HUES48 (cell line): ENCODE data around the gene SUV39H1.

Source experiments
- H3K27ac ChIP-seq: one replicate; pipeline ENCODE4 v1.7.0; 2013; ENCODE audit warnings: low read depth, low read length, inconsistent platforms
- H3K27me3 ChIP-seq: 2 replicates; pipeline ENCODE4 v1.6.1; 2013; ENCODE audit warnings: mild to moderate bottlenecking, low read length; ENCODE audit not compliant: control insufficient read depth, insufficient read depth
- H3K36me3 ChIP-seq: 2 replicates; pipeline ENCODE4 v1.6.1; 2013; ENCODE audit warnings: low read length; ENCODE audit not compliant: control insufficient read depth, insufficient read depth
- H3K4me1 ChIP-seq: 2 replicates; pipeline ENCODE4 v1.6.1; 2013; ENCODE audit warnings: mild to moderate bottlenecking, low read length; ENCODE audit not compliant: control insufficient read depth, insufficient read depth
- H3K4me3 ChIP-seq: 2 replicates; pipeline ENCODE4 v1.5.1; 2013; ENCODE audit warnings: mild to moderate bottlenecking, low read depth, low read length
- H3K9ac ChIP-seq: 2 replicates; pipeline ENCODE4 v1.6.1; 2013; ENCODE audit warnings: mild to moderate bottlenecking, low read depth, low read length, moderate library complexity
- H3K9me3 ChIP-seq: 2 replicates; pipeline ENCODE4 v1.6.1; 2013; ENCODE audit warnings: low read length; ENCODE audit not compliant: control insufficient read depth, insufficient read depth

Gene SUV39H1

GRCh38 chrX:48702032-48702431 is 5.5 kb downstream of the SUV39H1 start:
- peaks cover 14% of the 10 kb centered on the region; the same call in 1 of the 2 replicates for H3K4me1 ChIP-seq
- peaks cover 47% of the 10 kb centered on the region for H3K9me3 ChIP-seq
- H3K27ac ChIP-seq, result no peak overlapping the region
- H3K36me3 ChIP-seq, result peaks cover 52% of the 10 kb centered on the region
- H3K27me3 ChIP-seq, result no peaks in the 10 kb centered on the region
- no peak overlapping the region for H3K9ac ChIP-seq
- no peak overlapping the region for H3K4me3 ChIP-seq

GRCh38 chrX:48702716-48703115 is 6.2 kb downstream of the SUV39H1 start:
- H3K4me1 ChIP-seq, result peaks cover 13% of the 10 kb centered on the region; the same call in 1 of the 2 replicates
- H3K9ac ChIP-seq, result no peak overlapping the region
- H3K4me3 ChIP-seq, result no peak overlapping the region
- H3K9me3 ChIP-seq, result peaks cover 50% of the 10 kb centered on the region
- no peak overlapping the region for H3K27ac ChIP-seq
- peaks cover 56% of the 10 kb centered on the region for H3K36me3 ChIP-seq
- no peaks in the 10 kb centered on the region for H3K27me3 ChIP-seq

- peaks cover 11% of the 10 kb centered on the region; the same call in 1 of the 2 replicates for H3K4me1 ChIP-seq
- no peak overlapping the region for H3K9ac ChIP-seq
- peaks cover 59% of the 10 kb centered on the region for H3K36me3 ChIP-seq
- peaks cover 51% of the 10 kb centered on the region for H3K9me3 ChIP-seq
- H3K4me3 ChIP-seq, result no peak overlapping the region
- no peak overlapping the region for H3K27ac ChIP-seq
- H3K27me3 ChIP-seq, result no peaks in the 10 kb centered on the region
Measured at GRCh38 chrX:48703228-48703627, 6.7 kb downstream of the SUV39H1 start.

- Histone ChIP-seq H3K27ac (no peak overlapping the region), H3K36me3 (peaks cover 59% of the 10 kb centered on the region), H3K9me3 (peaks cover 54% of the 10 kb centered on the region), H3K27me3 (no peaks in the 10 kb centered on the region), H3K4me1 (peaks cover 6% of the 10 kb centered on the region; the same call in 1 of the 2 replicates), H3K4me3 (no peak overlapping the region), H3K9ac (no peak overlapping the region)
Measured at GRCh38 chrX:48703642-48704481, 7.3 kb downstream of the SUV39H1 start.

- no peaks in the 10 kb centered on the region for H3K4me1 ChIP-seq
- H3K9ac ChIP-seq, result no peak overlapping the region
- H3K27ac ChIP-seq, result no peak overlapping the region
- no peak overlapping the region for H3K4me3 ChIP-seq
- peaks cover 41% of the 10 kb centered on the region for H3K36me3 ChIP-seq
- H3K9me3 ChIP-seq, result peaks cover 62% of the 10 kb centered on the region
- no peaks in the 10 kb centered on the region for H3K27me3 ChIP-seq
Measured at GRCh38 chrX:48705871-48706270, 9.3 kb downstream of the SUV39H1 start.

- Histone ChIP-seq H3K36me3 (peaks cover 8% of the 10 kb centered on the region; the same call in 1 of the 2 replicates), H3K9ac (no peak overlapping the region)
Measured at GRCh38 chrX:48709522-48710112, 13.1 kb downstream of the SUV39H1 start.

GRCh38 chrX:48711162-48711928 is 14.8 kb downstream of the SUV39H1 start:
- Histone ChIP-seq H3K4me1 (no peaks in the 10 kb centered on the region), H3K9ac (no peak overlapping the region), H3K36me3 (peaks cover 8% of the 10 kb centered on the region; the same call in 1 of the 2 replicates), H3K4me3 (no peak overlapping the region), H3K9me3 (peaks cover 71% of the 10 kb centered on the region), H3K27ac (no peak overlapping the region), H3K27me3 (peaks cover 6% of the 10 kb centered on the region; the same call in 1 of the 2 replicates)

More at GRCh38 chrX:48709522-48710112, 13.1 kb downstream of the SUV39H1 start:
- peaks cover 64% of the 10 kb centered on the region for H3K9me3 ChIP-seq
- H3K27me3 ChIP-seq, result peaks cover 6% of the 10 kb centered on the region; the same call in 1 of the 2 replicates
- H3K27ac ChIP-seq, result no peak overlapping the region
- H3K4me1 ChIP-seq, result no peaks in the 10 kb centered on the region
- H3K4me3 ChIP-seq, result no peak overlapping the region

GRCh38 chrX:48711929-48712505 is 15.5 kb downstream of the SUV39H1 start:
- no peaks in the 10 kb centered on the region for H3K4me1 ChIP-seq
- H3K36me3 ChIP-seq, result peaks cover 8% of the 10 kb centered on the region; the same call in 1 of the 2 replicates
- no peak overlapping the region for H3K9ac ChIP-seq
- no peak overlapping the region for H3K4me3 ChIP-seq
- H3K9me3 ChIP-seq, result peaks cover 76% of the 10 kb centered on the region
- H3K27ac ChIP-seq, result no peak overlapping the region
- peaks cover 6% of the 10 kb centered on the region; the same call in 1 of the 2 replicates for H3K27me3 ChIP-seq

GRCh38 chrX:48713847-48714246 is 17.3 kb downstream of the SUV39H1 start:
- peaks cover 68% of the 10 kb centered on the region for H3K9me3 ChIP-seq
- no peaks in the 10 kb centered on the region for H3K4me1 ChIP-seq
- H3K9ac ChIP-seq, result no peak overlapping the region
- no peaks in the 10 kb centered on the region for H3K36me3 ChIP-seq
- no peak overlapping the region for H3K27ac ChIP-seq
- H3K27me3 ChIP-seq, result peaks cover 6% of the 10 kb centered on the region; the same call in 1 of the 2 replicates
- no peak overlapping the region for H3K4me3 ChIP-seq

GRCh38 chrX:48714573-48714972 is 18.0 kb downstream of the SUV39H1 start:
- no peak overlapping the region for H3K27ac ChIP-seq
- H3K4me3 ChIP-seq, result no peak overlapping the region
- peaks cover 6% of the 10 kb centered on the region; the same call in 1 of the 2 replicates for H3K27me3 ChIP-seq
- H3K9ac ChIP-seq, result no peak overlapping the region
- no peaks in the 10 kb centered on the region for H3K36me3 ChIP-seq
- peaks cover 67% of the 10 kb centered on the region for H3K9me3 ChIP-seq
- no peaks in the 10 kb centered on the region for H3K4me1 ChIP-seq
